Panc1 (cell line): ENCODE data around the gene FGGY. TPM values are rescaled to one million over a fixed set of nuclear protein-coding genes. Genes with fewer than 3 reads are reported as not detected.

ENCODE experiments used
- ATAC-seq: fragments of 200-7000 bp; cut with Tn5 transposase; 2 replicates; pipeline ENCODE4 v1.9.1; 2020; ENCODE audit warnings: mild to moderate bottlenecking, moderate library complexity
- BruUV-seq: library from RNA; stranded (reverse); fragments of 400-500 nt; replicated peaks from 2 replicates; lab custom pipeline; 2021; lab: Mats Ljungman, UMichigan
- CTCF ChIA-PET: fragments of 300-600 bp; sonication (Branson Sonifier 250); formaldehyde crosslinking; loops from one replicate; lab custom pipeline; 2022; ENCODE audit warnings: antibody characterized with exemption; lab: Charles Lee
- POLR2A ChIA-PET: fragments of 300-600 bp; sonication (Branson Sonifier 250); formaldehyde crosslinking; loops from one replicate; lab custom pipeline; 2022; ENCODE audit warnings: antibody characterized with exemption; lab: Charles Lee
- DNase-seq: peaks from one replicate; pipeline ENCODE4 v3.0.0-alpha.2; 2010; ENCODE audit warnings: low read depth, low spot score
- H3K27ac ChIP-seq: 2 replicates; pipeline ENCODE4 v1.5.1; 2011; ENCODE audit warnings: mild to moderate bottlenecking, low read length, inconsistent platforms
- H3K27me3 ChIP-seq: fragments of 200-500 bp; sonication (Bioruptor generic); 2 replicates; pipeline ENCODE4 v1.6.0; 2014; ENCODE audit warnings: low read length, inconsistent platforms; ENCODE audit not compliant: control insufficient read depth, insufficient read depth
- H3K36me3 ChIP-seq: fragments of 200-500 bp; sonication (Bioruptor generic); 2 replicates; pipeline ENCODE4 v1.5.1; 2014; ENCODE audit warnings: inconsistent platforms, mild to moderate bottlenecking, low read length, moderate library complexity; ENCODE audit not compliant: control insufficient read depth, insufficient read depth
- H3K4me1 ChIP-seq: 2 replicates; pipeline ENCODE4 v1.5.1; 2011; ENCODE audit warnings: inconsistent platforms, mild to moderate bottlenecking, low read length, moderate library complexity; ENCODE audit not compliant: control insufficient read depth, insufficient read depth
- H3K4me3 ChIP-seq, 2 experiments: 2 replicates each; pipeline ENCODE4 v1.5.1; 2011 to 2012; ENCODE audit warnings: low read depth in 2 of 2, low read length in 2 of 2, mild to moderate bottlenecking in 2 of 2, inconsistent platforms in 1 of 2, moderate library complexity in 1 of 2
- H3K9me3 ChIP-seq: fragments of 200-500 bp; sonication (Bioruptor generic); 2 replicates; pipeline ENCODE4 v1.5.1; 2014; ENCODE audit warnings: low read depth, mild to moderate bottlenecking, inconsistent platforms, low read length, moderate library complexity; ENCODE audit not compliant: control insufficient read depth, insufficient read depth
- CTCF ChIP-seq: fragments of 450-650 bp; IDR thresholded peaks from 2 replicates; pipeline ENCODE4 v1.5.1; 2017; ENCODE audit warnings: mild to moderate bottlenecking
- POLR2AphosphoS5 ChIP-seq: IDR thresholded peaks from 2 replicates; pipeline ENCODE4 v1.6.1; 2012; ENCODE audit warnings: mild to moderate bottlenecking, low read depth, low read length, moderate library complexity
- SIN3A ChIP-seq: IDR thresholded peaks from 2 replicates; pipeline ENCODE4 v1.6.1; 2012; ENCODE audit warnings: low read depth, mild to moderate bottlenecking, low read length, moderate library complexity, borderline replicate concordance; ENCODE audit not compliant: insufficient read depth
- TCF7L2 ChIP-seq: IDR thresholded peaks from 2 replicates; pipeline ENCODE4 v1.6.1; 2011; ENCODE audit warnings: mild to moderate bottlenecking, low read depth, low read length, inconsistent platforms
- in situ Hi-C: cut with HindIII; loops from 2 replicates; pipeline ENCODE4 v1.10.0; 2016; ENCODE audit warnings: low sequenced_read_pairs, low pct_unique_long_range_greater_than_20kb
- intact Hi-C: fragments of 100-400 bp; cut with micrococcal nuclease; formaldehyde crosslinking; loops from one replicate; pipeline ENCODE4 v1.10.0; 2022; ENCODE audit not compliant: unreplicated experiment
- total RNA-seq: library from RNA; stranded (reverse); gene quantifications from one replicate; pipeline ENCODE4 v1.2.1, GENCODE V29; 2021; ENCODE audit not compliant: unreplicated experiment
- TF ChIP-seq, protein P1 (sequence below), 2 experiments: IDR thresholded peaks; 2 replicates each; pipeline ENCODE4 v1.6.1; 2011 to 2012; ENCODE audit warnings: low read depth in 2 of 2, control low read depth in 1 of 2, low read length in 1 of 2, mild to moderate bottlenecking in 1 of 2, moderate library complexity in 1 of 2; ENCODE audit not compliant: insufficient read depth in 1 of 2

Gene FGGY
- total RNA-seq, 1 experiment from 2014 or later: 15.5 TPM

DNA sequence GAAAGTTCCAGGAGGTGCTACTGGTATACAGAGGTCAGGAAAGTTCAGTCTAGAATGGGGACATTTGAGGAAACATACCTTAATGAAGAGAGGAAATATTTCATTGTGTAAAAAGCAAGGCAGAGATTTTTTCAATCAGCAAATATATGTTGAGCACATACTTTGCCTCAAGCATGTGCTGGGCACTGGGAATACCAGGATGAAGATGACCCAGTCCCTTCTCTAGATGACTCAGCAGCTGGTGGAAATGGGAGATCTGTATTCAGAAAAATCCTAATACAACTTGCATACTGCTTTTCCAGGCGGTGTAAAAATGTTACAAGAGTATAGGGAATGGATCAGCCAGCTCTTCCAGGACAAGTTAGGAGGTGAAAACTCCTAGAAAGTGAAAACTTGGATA is 229.3 kb downstream of the FGGY start:
- TF ChIP-seq POLR2AphosphoS5 (no peak), CTCF (no peak), TCF7L2 (no peak), SIN3A (no peak)
- TF ChIP-seq, protein P1, sequence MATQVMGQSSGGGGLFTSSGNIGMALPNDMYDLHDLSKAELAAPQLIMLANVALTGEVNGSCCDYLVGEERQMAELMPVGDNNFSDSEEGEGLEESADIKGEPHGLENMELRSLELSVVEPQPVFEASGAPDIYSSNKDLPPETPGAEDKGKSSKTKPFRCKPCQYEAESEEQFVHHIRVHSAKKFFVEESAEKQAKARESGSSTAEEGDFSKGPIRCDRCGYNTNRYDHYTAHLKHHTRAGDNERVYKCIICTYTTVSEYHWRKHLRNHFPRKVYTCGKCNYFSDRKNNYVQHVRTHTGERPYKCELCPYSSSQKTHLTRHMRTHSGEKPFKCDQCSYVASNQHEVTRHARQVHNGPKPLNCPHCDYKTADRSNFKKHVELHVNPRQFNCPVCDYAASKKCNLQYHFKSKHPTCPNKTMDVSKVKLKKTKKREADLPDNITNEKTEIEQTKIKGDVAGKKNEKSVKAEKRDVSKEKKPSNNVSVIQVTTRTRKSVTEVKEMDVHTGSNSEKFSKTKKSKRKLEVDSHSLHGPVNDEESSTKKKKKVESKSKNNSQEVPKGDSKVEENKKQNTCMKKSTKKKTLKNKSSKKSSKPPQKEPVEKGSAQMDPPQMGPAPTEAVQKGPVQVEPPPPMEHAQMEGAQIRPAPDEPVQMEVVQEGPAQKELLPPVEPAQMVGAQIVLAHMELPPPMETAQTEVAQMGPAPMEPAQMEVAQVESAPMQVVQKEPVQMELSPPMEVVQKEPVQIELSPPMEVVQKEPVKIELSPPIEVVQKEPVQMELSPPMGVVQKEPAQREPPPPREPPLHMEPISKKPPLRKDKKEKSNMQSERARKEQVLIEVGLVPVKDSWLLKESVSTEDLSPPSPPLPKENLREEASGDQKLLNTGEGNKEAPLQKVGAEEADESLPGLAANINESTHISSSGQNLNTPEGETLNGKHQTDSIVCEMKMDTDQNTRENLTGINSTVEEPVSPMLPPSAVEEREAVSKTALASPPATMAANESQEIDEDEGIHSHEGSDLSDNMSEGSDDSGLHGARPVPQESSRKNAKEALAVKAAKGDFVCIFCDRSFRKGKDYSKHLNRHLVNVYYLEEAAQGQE (IDR thresholded peaks at IDR 0.05; ENCODE audit: insufficient read depth in 1 of 2, low read depth in 2 of 2, low read length in 1 of 2): no peak
- Histone ChIP-seq H3K27me3 (no peaks in the 10 kb centered on the region), H3K27ac (no peak overlapping the region), H3K36me3 (no peaks in the 10 kb centered on the region), H3K4me3 (no peak overlapping the region), H3K4me1 (no peaks in the 10 kb centered on the region), H3K9me3 (no peaks in the 10 kb centered on the region)
- in situ Hi-C loops (no loop called here), intact Hi-C loops (no loop called here)
- ChIA-PET CTCF (no interaction called here), POLR2A (no interaction called here)
- BruUV-seq: no TSS peak
- no peak for ATAC-seq
- no peak for DNase-seq

- ATAC-seq: no peak
Observed at GRCh38 chr1:59528471-59528870, 231.6 kb downstream of the FGGY start.

More at GRCh38 chr1:59528471-59528870, 231.6 kb downstream of the FGGY start:
- intact Hi-C loops (no loop called here), in situ Hi-C loops (no loop called here)
- H3K27ac ChIP-seq: no peak overlapping the region
- no peaks in the 10 kb centered on the region for H3K4me1 ChIP-seq
- TF ChIP-seq CTCF: no peak
- TF ChIP-seq POLR2AphosphoS5: no peak
- TF ChIP-seq TCF7L2: no peak
- TF ChIP-seq, protein P1 (IDR thresholded peaks at IDR 0.05; ENCODE audit: insufficient read depth in 1 of 2, low read depth in 2 of 2, low read length in 1 of 2): no peak
- TF ChIP-seq SIN3A: no peak
- no peaks in the 10 kb centered on the region for H3K9me3 ChIP-seq
- no peak for DNase-seq
- BruUV-seq: no TSS peak
- CTCF ChIA-PET: no interaction called here
- H3K27me3 ChIP-seq: no peaks in the 10 kb centered on the region
- POLR2A ChIA-PET: no interaction called here
- no peaks in the 10 kb centered on the region for H3K36me3 ChIP-seq
- no peak overlapping the region for H3K4me3 ChIP-seq
